HCT116 (cell line): Measurements from ENCODE around the gene FGF22.

ENCODE experiments used
- MAX ChIP-seq: IDR thresholded peaks from 2 replicates; pipeline ENCODE4 v1.6.1; 2012
- TF ChIP-seq, protein P1 (sequence below), 3 experiments: fragments of 200-600 bp in 1 of 3; sonication (generic) in 1 of 3; IDR thresholded peaks in 2 of 3; conservative IDR thresholded peaks in 1 of 3; 2 replicates each; pipeline ENCODE4 v1.5.1; 2012 to 2017; ENCODE audit warnings: low read depth in 2 of 3, low read length in 2 of 3, antibody characterized with exemption in 1 of 3, borderline replicate concordance in 1 of 3, control low read depth in 1 of 3, mild to moderate bottlenecking in 1 of 3, mixed read lengths in 1 of 3, mixed run types in 1 of 3, moderate library complexity in 1 of 3; ENCODE audit not compliant: insufficient read depth in 1 of 3

DNA sequence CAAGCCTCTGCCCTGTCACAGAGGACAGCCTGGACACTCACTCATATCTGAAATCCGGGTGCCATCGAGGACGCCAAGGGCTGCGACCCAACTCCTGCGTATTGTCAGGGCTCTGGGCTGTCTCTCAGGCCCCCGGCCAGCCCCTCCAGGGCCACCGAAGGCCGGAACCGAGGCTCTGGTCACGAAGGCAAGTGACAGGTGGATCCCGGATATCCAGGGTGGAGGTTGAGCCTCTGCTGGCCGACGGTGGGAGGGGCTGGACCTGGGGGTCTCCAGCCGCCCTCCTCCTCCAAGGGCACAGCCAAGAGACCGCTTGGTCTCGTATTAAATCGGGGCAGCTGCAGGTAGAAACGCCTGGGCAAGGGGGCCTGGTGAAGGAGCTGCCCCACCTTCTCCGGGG, 17.9 kb downstream of the FGF22 start:
- no peak for TF ChIP-seq MAX
- TF ChIP-seq, protein P1, sequence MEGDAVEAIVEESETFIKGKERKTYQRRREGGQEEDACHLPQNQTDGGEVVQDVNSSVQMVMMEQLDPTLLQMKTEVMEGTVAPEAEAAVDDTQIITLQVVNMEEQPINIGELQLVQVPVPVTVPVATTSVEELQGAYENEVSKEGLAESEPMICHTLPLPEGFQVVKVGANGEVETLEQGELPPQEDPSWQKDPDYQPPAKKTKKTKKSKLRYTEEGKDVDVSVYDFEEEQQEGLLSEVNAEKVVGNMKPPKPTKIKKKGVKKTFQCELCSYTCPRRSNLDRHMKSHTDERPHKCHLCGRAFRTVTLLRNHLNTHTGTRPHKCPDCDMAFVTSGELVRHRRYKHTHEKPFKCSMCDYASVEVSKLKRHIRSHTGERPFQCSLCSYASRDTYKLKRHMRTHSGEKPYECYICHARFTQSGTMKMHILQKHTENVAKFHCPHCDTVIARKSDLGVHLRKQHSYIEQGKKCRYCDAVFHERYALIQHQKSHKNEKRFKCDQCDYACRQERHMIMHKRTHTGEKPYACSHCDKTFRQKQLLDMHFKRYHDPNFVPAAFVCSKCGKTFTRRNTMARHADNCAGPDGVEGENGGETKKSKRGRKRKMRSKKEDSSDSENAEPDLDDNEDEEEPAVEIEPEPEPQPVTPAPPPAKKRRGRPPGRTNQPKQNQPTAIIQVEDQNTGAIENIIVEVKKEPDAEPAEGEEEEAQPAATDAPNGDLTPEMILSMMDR (IDR thresholded peaks at IDR 0.05 in 2 of 3, conservative IDR thresholded peaks at IDR 0.05 in 1 of 3; ENCODE audit: borderline replicate concordance in 1 of 3, insufficient read depth in 1 of 3, low read depth in 2 of 3, low read length in 2 of 3) = no peak
